Gastrocnemius medialis (tissue), 4 donors: ENCODE data around the gene ZNF787. TPM values are rescaled to one million over a fixed set of nuclear protein-coding genes. Genes with fewer than 3 reads are reported as not detected.
"Not testable (repeated sequence)": the region's sequence is repeated elsewhere in the genome, so short reads cannot be mapped to it uniquely, and the experiment has no call there.

Experiments
- ATAC-seq, 2 donors: fragments of 150-250 bp; one replicate each; pipeline ENCODE4 v1.9.1; 2016
- DNase-seq, 2 donors: peaks; one replicate each; pipeline ENCODE4 v3.0.0-alpha.2; 2019
- H3K27ac ChIP-seq, 4 donors: fragments of 200-600 bp; sonication (generic); 1 replicate in 1 of 4; 2 replicates in 3 of 4; pipeline ENCODE4 v1.5.1; 2016 to 2018; ENCODE audit warnings: mild to moderate bottlenecking in 2 of 4, moderate library complexity in 1 of 4
- H3K27me3 ChIP-seq, 3 donors: fragments of 200-600 bp; sonication (generic) in 2 of 3; 1 replicate in 1 of 3; 2 replicates in 2 of 3; pipeline versions ENCODE4 v1.5.1 to v1.6.0; 2016 to 2019; ENCODE audit warnings: mild to moderate bottlenecking in 1 of 3, moderate library complexity in 1 of 3
- H3K36me3 ChIP-seq, 2 donors: fragments of 200-600 bp; sonication (generic) in 1 of 2; one replicate each; pipeline ENCODE4 v1.5.1; 2017 to 2018
- H3K4me1 ChIP-seq, 2 donors: fragments of 200-600 bp; sonication (generic) in 1 of 2; one replicate each; pipeline ENCODE4 v1.5.1; 2016 to 2017; ENCODE audit warnings: mild to moderate bottlenecking in 2 of 2
- H3K4me3 ChIP-seq, 4 donors: fragments of 200-600 bp; sonication (generic) in 3 of 4; 1 replicate in 1 of 4; 2 replicates in 3 of 4; pipeline ENCODE4 v1.5.1; 2016 to 2019; ENCODE audit warnings: mild to moderate bottlenecking in 2 of 4
- H3K9me3 ChIP-seq, 3 donors: fragments of 200-600 bp; sonication (generic) in 2 of 3; 1 replicate in 1 of 3; 2 replicates in 2 of 3; pipeline ENCODE4 v1.5.1; 2016 to 2019
- CTCF ChIP-seq, 5 experiments: fragments of 450-650 bp in 3 of 5; fragments of 200-600 bp in 2 of 5; sonication (generic) in 2 of 5; IDR thresholded peaks in 4 of 5; conservative IDR thresholded peaks in 1 of 5; 1 replicate in 4 of 5; 2 replicates in 1 of 5; pipeline ENCODE4 v1.5.1; 2016 to 2019; ENCODE audit warnings: antibody characterized with exemption in 5 of 5, mild to moderate bottlenecking in 3 of 5, moderate library complexity in 3 of 5
- POLR2A ChIP-seq, 2 donors: fragments of 450-650 bp; IDR thresholded peaks; one replicate each; pipeline ENCODE4 v1.6.1; 2017; ENCODE audit warnings: antibody characterized with exemption in 2 of 2, mild to moderate bottlenecking in 2 of 2, moderate library complexity in 2 of 2
- in situ Hi-C, 4 donors: fragments of 200-750 bp; cut with MboI; loops; one replicate each; pipeline versions ENCODE4 v1.15.0 to v1.8.0; 2017; ENCODE audit warnings: low sequenced_read_pairs in 4 of 4
- intact Hi-C: fragments of 100-400 bp; cut with DNase I; formaldehyde crosslinking; loops from one replicate; pipeline ENCODE4 v1.15.1; 2023; ENCODE audit warnings: low total_unique reads
- total RNA-seq, 4 donors: library from RNA; depleted of rRNA; stranded (reverse); fragments of >200 nt; gene quantifications; one replicate each; pipeline versions ENCODE4 v1.1.0 to v1.2.3, GENCODE V29; 2016

Gene ZNF787
- total RNA-seq, 4 donors from 2014 or later, result 16.7 to 43.0 (median 26.5) TPM

- peaks cover 10 to 11% of the 10 kb centered on the region in 2 donors for H3K4me1 ChIP-seq
- intact Hi-C loops (loop anchor here (10.0 kb wide), 1 partner anchor 1694 kb away; no protein-coding TSS in a partner anchor), in situ Hi-C loops (no loop called here)
- peaks cover 0 to 7% of the 10 kb centered on the region in 2 donors for H3K36me3 ChIP-seq
- no peak for DNase-seq
- ATAC-seq, result no peak
- no peak overlapping the region for H3K27ac ChIP-seq
- H3K9me3 ChIP-seq, result no peaks in the 10 kb centered on the region
- H3K27me3 ChIP-seq, result no peaks in the 10 kb centered on the region
- H3K4me3 ChIP-seq, result no peak overlapping the region
- no peak for TF ChIP-seq POLR2A (IDR thresholded peaks at IDR 0.05)
- no peak for TF ChIP-seq CTCF (IDR thresholded peaks at IDR 0.05 in 4 of 5, conservative IDR thresholded peaks at IDR 0.05 in 1 of 5)
Measured at GRCh38 chr19:56101095-56101494, 20.0 kb downstream of the ZNF787 start.

- Histone ChIP-seq H3K4me3 (no peak overlapping the region), H3K36me3 (peaks cover 0 to 7% of the 10 kb centered on the region in 2 donors), H3K27ac (no peak overlapping the region), H3K27me3 (no peaks in the 10 kb centered on the region), H3K9me3 (no peaks in the 10 kb centered on the region), H3K4me1 (peaks cover 4 to 5% of the 10 kb centered on the region in 2 donors)
- in situ Hi-C loops (no loop called here), intact Hi-C loops (loop anchor here (10.0 kb wide), 1 partner anchor 1695 kb away; no protein-coding TSS in a partner anchor)
- ATAC-seq (no peak), DNase-seq (no peak)
- no peak for TF ChIP-seq CTCF (IDR thresholded peaks at IDR 0.05 in 4 of 5, conservative IDR thresholded peaks at IDR 0.05 in 1 of 5)
- no peak for TF ChIP-seq POLR2A (IDR thresholded peaks at IDR 0.05)
Measured at GRCh38 chr19:56099638-56100539, 21.2 kb downstream of the ZNF787 start.

GRCh38 chr19:56098731-56099568 lies 22.1 kb downstream of the ZNF787 start:
- Histone ChIP-seq H3K27ac (no peak overlapping the region), H3K36me3 (peaks cover 0 to 7% of the 10 kb centered on the region in 2 donors), H3K9me3 (no peaks in the 10 kb centered on the region), H3K4me1 (no peaks in the 10 kb centered on the region), H3K4me3 (no peak overlapping the region), H3K27me3 (no peaks in the 10 kb centered on the region)
- intact Hi-C loops (no loop called here), in situ Hi-C loops (no loop called here)
- TF ChIP-seq CTCF (IDR thresholded peaks at IDR 0.05 in 4 of 5, conservative IDR thresholded peaks at IDR 0.05 in 1 of 5) (no peak), POLR2A (IDR thresholded peaks at IDR 0.05) (no peak)
- DNase-seq, result no peak
- no peak for ATAC-seq

GRCh38 chr19:56098237-56098636 lies 22.9 kb downstream of the ZNF787 start:
- in situ Hi-C loops, ATAC-seq, intact Hi-C loops: not testable (repeated sequence)

GRCh38 chr19:56097776-56098175 lies 23.3 kb downstream of the ZNF787 start:
- peaks cover 0 to 7% of the 10 kb centered on the region in 2 donors for H3K36me3 ChIP-seq
- no peak for TF ChIP-seq CTCF (IDR thresholded peaks at IDR 0.05 in 4 of 5, conservative IDR thresholded peaks at IDR 0.05 in 1 of 5)
- no peak for TF ChIP-seq POLR2A (IDR thresholded peaks at IDR 0.05)
- intact Hi-C loops (no loop called here), in situ Hi-C loops (no loop called here)
- H3K9me3 ChIP-seq, result no peaks in the 10 kb centered on the region
- no peak for DNase-seq
- H3K4me3 ChIP-seq, result no peak overlapping the region
- no peak overlapping the region for H3K27ac ChIP-seq
- no peaks in the 10 kb centered on the region for H3K4me1 ChIP-seq
- ATAC-seq, result no peak
- no peaks in the 10 kb centered on the region for H3K27me3 ChIP-seq

More at GRCh38 chr19:56098237-56098636, 22.9 kb downstream of the ZNF787 start:
- H3K27ac ChIP-seq, DNase-seq, H3K27me3 ChIP-seq, H3K36me3 ChIP-seq, H3K4me3 ChIP-seq, H3K4me1 ChIP-seq, H3K9me3 ChIP-seq: not testable (repeated sequence)
